ENCODE measurements around the gene TRUB2. TPM values are rescaled to one million over a fixed set of nuclear protein-coding genes. Genes with fewer than 3 reads are reported as not detected.

Gene TRUB2
- total RNA-seq, 1 donor from 2014 or later, result 27.8 TPM

GRCh38 chr9:128321879-128322403, 306 bp downstream of the TRUB2 start:
- peak overlapping the region; percentile 97 for H3K4me3 Mint-ChIP-seq
- H3K4me1 Mint-ChIP-seq, result peaks cover 14% of the 10 kb centered on the region
- H3K27me3 Mint-ChIP-seq (ENCODE audit: low read depth), result no peaks in the 10 kb centered on the region
- H3K9me3 Mint-ChIP-seq, result no peaks in the 10 kb centered on the region
- peaks cover 5% of the 10 kb centered on the region for H3K36me3 Mint-ChIP-seq
- TF ChIP-seq, protein P1, sequence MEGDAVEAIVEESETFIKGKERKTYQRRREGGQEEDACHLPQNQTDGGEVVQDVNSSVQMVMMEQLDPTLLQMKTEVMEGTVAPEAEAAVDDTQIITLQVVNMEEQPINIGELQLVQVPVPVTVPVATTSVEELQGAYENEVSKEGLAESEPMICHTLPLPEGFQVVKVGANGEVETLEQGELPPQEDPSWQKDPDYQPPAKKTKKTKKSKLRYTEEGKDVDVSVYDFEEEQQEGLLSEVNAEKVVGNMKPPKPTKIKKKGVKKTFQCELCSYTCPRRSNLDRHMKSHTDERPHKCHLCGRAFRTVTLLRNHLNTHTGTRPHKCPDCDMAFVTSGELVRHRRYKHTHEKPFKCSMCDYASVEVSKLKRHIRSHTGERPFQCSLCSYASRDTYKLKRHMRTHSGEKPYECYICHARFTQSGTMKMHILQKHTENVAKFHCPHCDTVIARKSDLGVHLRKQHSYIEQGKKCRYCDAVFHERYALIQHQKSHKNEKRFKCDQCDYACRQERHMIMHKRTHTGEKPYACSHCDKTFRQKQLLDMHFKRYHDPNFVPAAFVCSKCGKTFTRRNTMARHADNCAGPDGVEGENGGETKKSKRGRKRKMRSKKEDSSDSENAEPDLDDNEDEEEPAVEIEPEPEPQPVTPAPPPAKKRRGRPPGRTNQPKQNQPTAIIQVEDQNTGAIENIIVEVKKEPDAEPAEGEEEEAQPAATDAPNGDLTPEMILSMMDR (IDR thresholded peaks at IDR 0.05; ENCODE audit: unreplicated experiment), result no peak
- DNase-seq (ENCODE audit: low spot score in 2 of 2, unreplicated experiment in 2 of 2), result no peak
- peak overlapping the region; percentile 99 for H3K27ac Mint-ChIP-seq

DNA sequence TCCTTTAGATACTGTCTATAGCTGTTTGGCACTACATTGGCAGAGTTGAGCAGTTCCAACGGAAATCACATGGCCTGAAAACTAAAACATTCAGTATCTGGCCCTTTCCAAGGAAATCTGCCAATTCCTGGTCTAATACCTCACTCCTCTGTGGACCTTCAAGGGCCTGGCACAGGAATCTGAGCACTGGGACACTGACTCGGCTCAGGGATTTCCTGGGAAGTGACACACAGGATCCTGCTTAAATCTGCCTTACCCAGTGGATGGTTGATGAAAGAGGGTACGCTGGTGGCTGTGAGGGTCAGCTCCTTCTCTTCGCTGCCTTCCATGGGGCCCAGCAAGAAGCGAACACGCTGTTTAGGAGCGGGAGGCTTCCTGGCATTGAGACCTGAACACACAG, 904 bp downstream of the TRUB2 start:
- no peak for DNase-seq (ENCODE audit: low spot score in 2 of 2, unreplicated experiment in 2 of 2)
- H3K27me3 Mint-ChIP-seq (ENCODE audit: low read depth), result no peaks in the 10 kb centered on the region
- H3K4me3 Mint-ChIP-seq, result peak overlapping the region; percentile 97
- H3K9me3 Mint-ChIP-seq, result no peaks in the 10 kb centered on the region
- H3K36me3 Mint-ChIP-seq, result peaks cover 11% of the 10 kb centered on the region
- no peak overlapping the region for H3K27ac Mint-ChIP-seq
- peaks cover 14% of the 10 kb centered on the region for H3K4me1 Mint-ChIP-seq
- TF ChIP-seq, protein P1 (IDR thresholded peaks at IDR 0.05; ENCODE audit: unreplicated experiment), result no peak

DNA sequence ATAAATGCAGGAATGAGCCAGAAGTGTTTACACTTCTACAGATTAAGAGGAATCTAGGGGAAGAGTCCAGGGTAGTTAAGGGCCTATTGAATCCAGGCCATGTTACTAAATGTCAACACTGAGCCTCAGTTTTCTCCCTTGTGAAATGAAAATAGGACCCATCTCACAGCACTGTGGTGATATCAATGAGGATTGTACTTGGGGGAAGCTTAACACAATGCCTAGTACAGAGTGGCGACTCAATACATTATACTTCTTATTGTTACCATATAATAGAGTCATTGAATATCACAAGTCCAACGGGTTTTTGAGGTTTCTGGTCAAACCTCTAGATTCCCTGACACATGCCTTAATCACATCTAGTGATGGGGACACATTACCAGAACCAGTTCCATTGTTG, 4.6 kb downstream of the TRUB2 start:
- Mint-ChIP-seq H3K4me1 (peaks cover 3% of the 10 kb centered on the region), H3K9me3 (no peaks in the 10 kb centered on the region), H3K27me3 (ENCODE audit: low read depth) (no peaks in the 10 kb centered on the region), H3K27ac (no peak overlapping the region), H3K36me3 (peaks cover 20% of the 10 kb centered on the region), H3K4me3 (no peak overlapping the region)
- TF ChIP-seq, protein P1 (IDR thresholded peaks at IDR 0.05; ENCODE audit: unreplicated experiment), result no peak
- no peak for DNase-seq (ENCODE audit: low spot score in 2 of 2, unreplicated experiment in 2 of 2)

DNA sequence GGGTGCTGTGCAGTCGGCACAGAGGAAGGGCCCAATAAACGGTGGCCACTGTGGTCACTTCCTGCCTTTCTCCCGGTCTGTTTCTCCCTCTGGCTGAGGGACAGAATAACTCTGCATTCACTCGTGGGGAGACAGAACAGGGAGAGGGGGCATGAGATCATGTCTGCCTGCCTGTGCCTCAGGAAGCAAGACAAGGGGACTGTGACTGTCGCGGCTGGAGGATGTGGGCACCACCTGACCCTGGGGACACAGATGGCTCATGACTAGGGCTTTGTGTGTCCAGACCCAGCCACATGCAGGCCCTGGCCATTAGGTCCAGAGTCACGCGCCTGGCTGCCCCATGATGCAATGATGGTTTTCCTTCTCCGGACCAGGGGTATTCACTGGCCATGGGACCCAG, 5.8 kb downstream of the TRUB2 start:
- Mint-ChIP-seq H3K27me3 (ENCODE audit: low read depth) (no peaks in the 10 kb centered on the region), H3K4me1 (peaks cover 1% of the 10 kb centered on the region), H3K4me3 (no peak overlapping the region), H3K27ac (no peak overlapping the region), H3K9me3 (no peaks in the 10 kb centered on the region), H3K36me3 (peaks cover 22% of the 10 kb centered on the region)
- no peak for DNase-seq (ENCODE audit: low spot score in 2 of 2, unreplicated experiment in 2 of 2)
- TF ChIP-seq, protein P1 (IDR thresholded peaks at IDR 0.05; ENCODE audit: unreplicated experiment), result no peak

DNA sequence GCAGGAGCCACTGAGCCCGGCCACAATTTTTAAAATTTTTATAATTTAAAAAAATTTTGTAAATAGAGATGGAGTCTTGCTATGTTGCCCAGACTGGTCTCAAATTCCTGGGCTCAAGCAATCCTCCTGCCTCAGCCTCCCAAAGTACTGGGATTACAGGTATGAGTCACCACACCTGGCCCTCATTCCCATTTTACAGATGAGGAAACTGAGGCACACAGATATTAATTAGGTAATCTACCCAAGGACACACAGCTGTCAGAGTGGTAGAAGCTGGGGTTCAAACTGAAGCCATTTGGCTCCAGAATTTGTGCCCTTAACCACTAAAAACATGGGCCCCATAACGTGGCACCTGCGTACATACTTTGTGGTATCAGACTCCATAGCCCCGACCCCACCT, 7.5 kb downstream of the TRUB2 start:
- Mint-ChIP-seq H3K4me1 (no peaks in the 10 kb centered on the region), H3K4me3 (no peak overlapping the region), H3K27ac (no peak overlapping the region), H3K27me3 (ENCODE audit: low read depth) (no peaks in the 10 kb centered on the region), H3K9me3 (no peaks in the 10 kb centered on the region), H3K36me3 (peaks cover 27% of the 10 kb centered on the region)
- no peak for DNase-seq (ENCODE audit: low spot score in 2 of 2, unreplicated experiment in 2 of 2)
- TF ChIP-seq, protein P1 (IDR thresholded peaks at IDR 0.05; ENCODE audit: unreplicated experiment), result no peak

- Mint-ChIP-seq H3K9me3 (no peaks in the 10 kb centered on the region), H3K36me3 (peaks cover 24% of the 10 kb centered on the region), H3K4me3 (no peak overlapping the region), H3K27ac (no peak overlapping the region), H3K27me3 (ENCODE audit: low read depth) (no peaks in the 10 kb centered on the region), H3K4me1 (no peaks in the 10 kb centered on the region)
- DNase-seq (ENCODE audit: low spot score in 2 of 2, unreplicated experiment in 2 of 2), result no peak
- TF ChIP-seq, protein P1 (IDR thresholded peaks at IDR 0.05; ENCODE audit: unreplicated experiment), result no peak
Observed at GRCh38 chr9:128310461-128310860, 11.8 kb downstream of the TRUB2 start.

Measured in mesothelial cell of epicardium (in vitro differentiated cells).